ENCODE results near the gene PGAM2. TPM values are rescaled to one million over a fixed set of nuclear protein-coding genes. Genes with fewer than 3 reads are reported as not detected.

PGAM2 gene
- total and polyA plus RNA-seq, 2 experiments from 2014 or later: 2.9 to 7.8 TPM

- Histone ChIP-seq H3K4me2 (no peak overlapping the region), H4K20me1 (replicated peaks; ENCODE audit: insufficient read depth) (peaks cover 5% of the 10 kb centered on the region), H3K36me3 (ENCODE audit: insufficient read depth) (no peaks in the 10 kb centered on the region), H3F3A (replicated peaks; ENCODE audit: low read depth) (no peaks in the 10 kb centered on the region), H2AFZ (no peak overlapping the region), H3K9me2 (ENCODE audit: insufficient read depth) (no peaks in the 10 kb centered on the region), H3K27ac (ENCODE audit: low read depth) (no peak overlapping the region), H3K4me3 (no peak overlapping the region), H3K27me3 (ENCODE audit: insufficient read depth) (no peaks in the 10 kb centered on the region), H3K4me1 (ENCODE audit: insufficient read depth) (no peaks in the 10 kb centered on the region), H3K79me2 (replicated peaks; ENCODE audit: insufficient read depth) (peaks cover 8% of the 10 kb centered on the region; the same call in 1 of the 2 replicates)
- Mint-ChIP-seq H3K27me3 (ENCODE audit: insufficient read depth, low read depth, poor library complexity) (no peaks in the 10 kb centered on the region), H3K4me3 (no peak overlapping the region), H3K27ac (no peak overlapping the region), H3K9me3 (no peaks in the 10 kb centered on the region), H3K4me1 (no peaks in the 10 kb centered on the region; the same call in 2 of the 3 replicates), H3K36me3 (ENCODE audit: low read depth) (peaks cover 42% of the 10 kb centered on the region)
- DNase-seq (ENCODE audit: low spot score) (no peak), ATAC-seq (peak; percentile 30)
- no peak for TF ChIP-seq JUNB (IDR thresholded peaks at IDR 0.05; ENCODE audit: unreplicated experiment)
- TF ChIP-seq REST (IDR thresholded peaks at IDR 0.05; ENCODE audit: unreplicated experiment): peak; percentile 55
These were observed 12.5 kb downstream of the PGAM2 start for GRCh38 chr7:44052771-44053365.

- no peak for DNase-seq (ENCODE audit: low spot score)
- Histone ChIP-seq H3F3A (replicated peaks; ENCODE audit: low read depth) (no peaks in the 10 kb centered on the region), H3K4me1 (ENCODE audit: insufficient read depth) (no peaks in the 10 kb centered on the region), H3K4me2 (no peak overlapping the region), H3K79me2 (replicated peaks; ENCODE audit: insufficient read depth) (peaks cover 16% of the 10 kb centered on the region), H3K27me3 (ENCODE audit: insufficient read depth) (no peaks in the 10 kb centered on the region), H3K9me2 (ENCODE audit: insufficient read depth) (no peaks in the 10 kb centered on the region), H2AFZ (no peak overlapping the region), H3K27ac (ENCODE audit: low read depth) (no peak overlapping the region), H3K36me3 (ENCODE audit: insufficient read depth) (no peaks in the 10 kb centered on the region), H4K20me1 (replicated peaks; ENCODE audit: insufficient read depth) (peaks cover 5% of the 10 kb centered on the region), H3K4me3 (no peak overlapping the region)
- no peak overlapping the region for H3K27ac Mint-ChIP-seq
- no peaks in the 10 kb centered on the region; the same call in 2 of the 3 replicates for H3K4me1 Mint-ChIP-seq
- H3K36me3 Mint-ChIP-seq (ENCODE audit: low read depth): peaks cover 35% of the 10 kb centered on the region
- H3K27me3 Mint-ChIP-seq (ENCODE audit: insufficient read depth, low read depth, poor library complexity): peaks cover 2% of the 10 kb centered on the region
- H3K9me3 Mint-ChIP-seq: no peaks in the 10 kb centered on the region
- ATAC-seq: no peak
- no peak overlapping the region for H3K4me3 Mint-ChIP-seq
- TF ChIP-seq REST (IDR thresholded peaks at IDR 0.05; ENCODE audit: unreplicated experiment): no peak
- TF ChIP-seq STAT1 (IDR thresholded peaks at IDR 0.05; ENCODE audit: unreplicated experiment): no peak
- TF ChIP-seq ZNF114 (CRISPR knock-in tag; IDR thresholded peaks at IDR 0.05): no peak
- no peak for TF ChIP-seq EZH2phosphoT487 (IDR thresholded peaks at IDR 0.05; ENCODE audit: unreplicated experiment)
- no peak for TF ChIP-seq ETS1 (IDR thresholded peaks at IDR 0.05)
- no peak for TF ChIP-seq POLR2AphosphoS5 (IDR thresholded peaks at IDR 0.05; ENCODE audit: low read depth)
These were observed 13.7 kb downstream of the PGAM2 start for GRCh38 chr7:44051611-44052220.
